ENCODE measurements around the gene USP3.

USP3 gene

DNA sequence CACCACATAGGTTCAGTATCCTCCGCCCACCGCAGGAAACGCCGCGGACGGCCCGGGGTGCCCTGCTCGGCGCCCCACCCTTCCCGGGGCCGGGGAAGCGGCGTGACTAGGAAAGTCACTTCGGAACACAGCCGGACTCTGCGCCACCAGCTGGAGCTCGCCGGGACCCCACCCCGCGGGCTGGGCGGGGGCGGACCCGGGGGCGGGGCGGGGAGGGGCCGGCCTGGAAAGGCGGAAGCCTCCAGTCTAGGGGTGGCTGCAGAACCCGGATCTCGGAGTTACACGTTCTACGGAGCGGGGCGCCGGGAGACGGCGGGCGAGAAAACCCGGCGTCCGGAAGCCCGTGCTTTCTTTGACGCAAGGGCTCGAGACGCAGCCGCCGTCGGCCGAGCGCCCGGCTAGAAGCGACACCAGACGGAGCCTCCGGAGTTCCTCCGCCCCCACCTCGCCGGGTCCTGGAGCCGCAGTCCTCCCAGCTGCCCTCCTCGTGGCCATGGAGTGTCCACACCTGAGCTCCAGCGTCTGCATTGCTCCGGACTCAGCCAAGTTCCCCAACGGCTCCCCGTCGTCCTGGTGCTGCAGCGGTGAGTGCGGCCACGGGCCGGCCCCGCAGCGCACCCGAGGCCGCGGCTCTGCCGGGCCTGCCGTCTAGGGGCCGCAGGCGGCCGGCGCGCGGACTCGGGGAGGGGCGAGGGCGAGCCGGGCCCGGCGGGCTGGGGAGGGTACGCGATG is at the start of gene USP3:
TSS of gene USP3 (plus strand) at position 347 of the 732 bp plus-strand sequence. CDS start at position 494, 147 bp downstream.
- peak; percentile 90 to 91 for DNase-seq (ENCODE audit: low read depth in 2 of 2)

- DNase-seq (ENCODE audit: low read depth in 2 of 2), result no peak
Measured at GRCh38 chr15:63456258-63456657, 48.1 kb upstream of the USP3 start.

DNA sequence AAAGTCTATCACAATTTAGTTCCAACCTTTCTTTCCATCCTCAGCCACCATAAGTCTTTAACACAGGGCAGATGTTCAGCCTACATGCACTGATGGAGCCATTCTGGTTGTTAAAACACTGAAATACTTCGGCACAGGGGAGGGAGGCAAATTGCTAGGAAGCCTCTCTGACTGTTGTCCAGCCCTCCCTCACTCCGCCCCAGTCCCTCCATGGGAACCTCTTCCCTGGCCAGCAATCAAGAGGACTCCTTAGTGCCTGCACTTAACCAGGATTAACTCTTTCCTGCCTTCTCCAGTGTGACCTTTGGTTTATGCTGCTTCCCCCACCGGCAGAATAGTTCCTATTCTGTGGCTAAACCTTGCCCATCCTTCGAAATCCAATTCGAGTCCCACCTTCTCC is 47.0 kb upstream of the USP3 start:
- DNase-seq (ENCODE audit: low read depth in 2 of 2), result no peak

- no peak for DNase-seq (ENCODE audit: low read depth in 2 of 2)
Measured at GRCh38 chr15:63458026-63458425, 46.4 kb upstream of the USP3 start.

DNA sequence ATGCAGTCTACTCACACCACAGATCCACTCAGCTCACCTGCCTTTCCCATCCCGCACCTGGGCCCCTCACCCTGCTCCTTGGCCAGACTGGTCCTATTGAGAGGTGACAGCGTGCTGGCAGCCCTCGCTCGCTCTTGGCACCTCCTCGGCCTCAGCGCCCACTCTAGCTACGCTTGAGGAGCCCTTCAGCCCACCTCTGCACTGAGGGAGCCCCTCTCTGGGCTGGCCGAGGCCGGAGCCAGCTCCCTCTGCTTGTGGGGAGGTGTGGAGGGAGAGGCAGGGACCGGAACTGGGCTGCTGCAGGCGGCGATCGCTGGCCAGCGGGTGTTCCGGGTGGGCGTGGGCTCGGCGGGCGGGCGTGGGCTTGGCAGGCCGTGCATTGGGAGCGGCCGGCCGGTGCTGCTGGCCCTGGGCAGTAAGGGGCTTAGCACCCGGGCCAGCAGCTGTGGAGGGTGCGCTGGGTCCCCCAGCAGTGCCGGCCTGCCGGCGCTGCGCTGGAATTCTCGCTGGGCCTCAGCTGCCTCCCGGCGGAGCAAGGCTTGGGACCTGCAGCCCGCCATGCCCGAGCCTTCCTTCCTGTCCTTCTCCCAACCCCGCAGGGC is 45.5 kb upstream of the USP3 start:
- DNase-seq (ENCODE audit: low read depth in 2 of 2), result no peak

- no peak for DNase-seq (ENCODE audit: low read depth in 2 of 2)
Measured at GRCh38 chr15:63460210-63461155, 43.9 kb upstream of the USP3 start.

DNA sequence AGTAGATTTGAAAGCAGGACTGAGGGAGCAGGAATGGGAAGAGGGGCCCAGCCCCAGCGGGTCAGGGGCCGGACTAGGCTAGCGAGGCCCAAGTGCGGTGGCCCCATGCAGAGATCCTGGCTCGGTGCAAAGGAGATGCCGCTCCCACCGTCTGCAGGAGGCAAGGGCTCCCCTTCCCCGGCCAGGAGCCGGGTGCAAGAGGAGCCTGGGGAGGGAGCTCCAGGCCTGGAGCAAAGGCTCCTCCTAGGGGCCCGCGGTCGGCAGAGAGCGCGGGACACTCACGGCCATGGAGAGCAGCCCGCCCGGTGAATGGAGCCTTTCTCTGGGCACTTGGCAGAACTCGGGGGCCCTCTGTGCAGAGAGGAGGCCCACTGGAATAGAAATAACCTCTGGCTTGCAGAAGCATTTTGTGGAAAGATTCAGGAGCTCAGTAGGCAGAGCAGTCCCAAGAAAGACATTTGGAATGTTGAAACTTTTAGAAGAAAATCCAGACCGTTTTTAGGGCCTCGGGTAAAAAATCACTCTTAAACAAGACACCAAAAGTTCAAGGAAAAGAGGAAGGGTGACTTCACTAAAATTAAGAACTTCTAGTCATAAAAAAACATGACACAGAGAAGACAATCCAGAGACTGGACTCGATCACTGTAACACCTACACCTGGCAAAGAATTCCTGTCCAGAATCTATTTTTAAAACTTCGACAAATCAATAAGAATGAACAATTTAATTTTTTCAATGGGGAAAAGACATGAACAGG is 43.0 kb upstream of the USP3 start:
- DNase-seq (ENCODE audit: low read depth in 2 of 2), result no peak

DNA sequence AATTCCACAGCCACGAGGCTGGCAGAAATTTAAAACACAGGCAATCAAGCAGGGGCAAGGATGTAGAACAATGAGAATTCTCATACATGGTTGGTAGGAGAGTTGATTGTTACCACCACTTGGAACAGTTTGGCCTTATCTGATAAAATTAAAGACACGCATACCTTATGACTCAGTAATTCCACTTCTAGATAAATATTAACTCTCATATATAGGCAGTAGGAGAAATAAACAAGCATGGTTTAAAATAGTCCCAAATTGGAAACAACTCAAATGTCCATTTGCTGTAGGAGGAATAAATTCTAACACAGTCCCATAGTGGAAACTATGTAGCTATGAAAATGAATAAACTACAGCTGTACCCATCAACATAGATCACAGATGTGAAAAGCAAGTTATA is 42.3 kb upstream of the USP3 start:
- no peak for DNase-seq (ENCODE audit: low read depth in 2 of 2)

DNA sequence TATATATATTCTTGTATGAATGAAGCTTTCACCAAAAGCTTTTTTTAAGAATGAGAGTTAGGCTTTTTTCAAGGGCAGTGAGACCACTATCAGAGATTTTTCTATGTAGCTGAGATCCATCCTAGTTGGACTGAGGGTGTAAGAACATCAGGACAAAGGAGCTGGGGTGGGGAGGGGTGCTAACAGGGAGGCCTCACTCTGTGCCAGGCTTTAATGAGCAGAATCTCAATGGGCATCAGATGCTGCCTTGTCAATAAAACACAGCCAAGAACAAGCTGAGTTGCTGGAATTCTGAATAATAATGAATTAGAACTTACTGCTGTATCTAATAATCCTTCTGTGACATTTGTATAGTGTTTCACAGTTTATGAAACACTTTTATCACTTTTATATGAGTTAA is 41.4 kb upstream of the USP3 start:
- DNase-seq (ENCODE audit: low read depth in 2 of 2), result no peak

DNA sequence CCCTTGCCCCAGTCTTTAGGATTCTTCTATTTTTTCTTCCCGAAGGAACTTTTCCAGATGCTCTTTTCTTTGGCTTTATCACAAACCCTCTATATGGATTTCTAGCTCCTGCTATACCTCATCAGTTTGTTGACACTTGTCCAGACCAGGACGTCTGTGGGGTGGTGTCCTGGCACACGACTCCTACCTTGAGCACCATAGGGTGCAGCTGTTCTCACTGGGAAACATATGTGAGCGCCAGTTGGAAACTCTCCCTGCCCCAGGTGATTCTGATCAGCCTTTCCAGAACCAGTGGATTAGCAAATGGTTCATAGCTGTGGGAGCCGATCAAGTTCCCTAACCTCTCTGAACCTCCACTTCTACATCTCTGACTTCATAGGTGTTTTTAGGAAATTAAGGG is 40.6 kb upstream of the USP3 start:
- no peak for DNase-seq (ENCODE audit: low read depth in 2 of 2)

- no peak for DNase-seq (ENCODE audit: low read depth in 2 of 2)
Measured at GRCh38 chr15:63465104-63465503, 39.3 kb upstream of the USP3 start.

GRCh38 chr15:63466378-63467192 is 37.8 kb upstream of the USP3 start:
- peak in 1 of 2 donors; percentile 49 for DNase-seq (ENCODE audit: low read depth in 2 of 2)

DNA sequence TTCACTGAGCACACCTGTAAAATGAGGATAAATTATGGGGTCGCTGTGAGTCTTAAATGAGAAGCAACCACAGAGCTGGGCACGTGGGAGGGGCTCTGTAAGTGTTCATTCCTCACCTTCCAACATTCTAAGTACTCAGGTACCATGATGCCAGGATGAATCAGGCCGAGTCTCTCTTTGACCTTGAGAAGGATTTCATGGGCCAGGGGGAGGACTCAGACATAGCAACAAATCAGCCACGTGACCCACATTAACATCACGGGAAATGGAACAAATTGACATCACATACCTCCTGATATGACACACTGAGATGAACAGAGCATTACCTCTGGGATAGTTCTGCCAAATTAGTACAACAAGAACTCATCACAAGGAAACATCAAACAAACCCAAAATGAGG is 35.2 kb upstream of the USP3 start:
- DNase-seq (ENCODE audit: low read depth in 2 of 2), result peak; percentile 29 to 42

DNA sequence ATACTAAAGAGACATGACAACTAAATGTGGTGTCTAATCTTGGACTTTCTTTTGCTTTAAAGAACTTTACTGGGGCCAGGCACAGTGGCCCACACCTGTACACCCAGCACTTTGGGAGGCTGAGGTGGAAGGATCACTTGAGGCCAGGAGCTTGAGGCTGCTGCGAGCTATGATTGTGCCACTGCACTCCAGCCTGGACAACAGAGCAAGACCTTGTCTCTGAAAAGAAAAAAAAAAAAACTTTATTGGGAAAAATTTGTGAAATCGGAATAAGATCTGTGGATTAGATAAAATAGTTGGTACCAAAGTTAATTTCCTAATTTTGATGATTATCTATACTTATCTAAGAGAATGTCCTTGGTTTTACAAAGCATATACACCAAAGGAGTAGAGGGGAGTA is 34.4 kb upstream of the USP3 start:
- DNase-seq (ENCODE audit: low read depth in 2 of 2), result no peak

- DNase-seq (ENCODE audit: low read depth in 2 of 2), result no peak
Measured at GRCh38 chr15:63473007-63473748, 31.2 kb upstream of the USP3 start.

GRCh38 chr15:63473749-63473998 is 30.7 kb upstream of the USP3 start:
- no peak for DNase-seq (ENCODE audit: low read depth in 2 of 2)

DNA sequence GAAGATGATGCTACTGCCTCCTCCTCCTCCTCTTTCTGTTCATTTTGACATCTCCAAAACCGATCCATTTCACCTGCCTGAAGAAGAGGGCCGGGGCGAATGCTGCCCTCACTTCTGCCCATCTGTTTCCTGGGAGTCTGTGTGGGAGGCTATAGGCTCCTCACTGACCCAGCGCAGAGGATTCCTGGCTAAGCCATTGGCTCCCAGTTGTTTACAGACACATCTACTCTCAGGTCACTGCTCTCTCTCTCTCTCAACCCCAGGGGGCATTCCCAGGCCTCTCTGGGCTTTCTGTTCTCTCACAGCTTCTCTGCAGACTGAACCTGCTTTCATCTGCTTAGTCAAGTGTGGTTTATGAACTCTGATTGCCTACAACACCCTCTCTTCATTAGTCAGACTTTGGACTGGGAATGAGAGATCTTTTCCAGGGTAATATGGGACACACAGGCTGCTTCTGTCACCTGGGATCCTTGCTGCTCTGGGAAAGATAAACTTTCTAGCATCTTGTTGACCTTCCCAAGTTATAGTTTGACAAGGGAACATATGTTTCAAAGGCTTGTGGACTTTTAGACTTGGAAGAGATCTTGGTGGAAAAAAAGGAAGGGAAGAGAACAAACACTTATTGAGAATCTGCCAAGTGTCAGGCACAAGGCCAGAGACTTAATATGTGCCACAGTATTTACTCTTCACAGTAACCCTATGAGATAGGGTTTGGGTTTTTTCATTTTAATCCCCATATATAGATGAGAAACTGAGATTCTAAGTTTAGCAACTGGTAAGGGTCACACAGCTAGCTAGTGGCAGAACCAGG is 30.2 kb upstream of the USP3 start:
- DNase-seq (ENCODE audit: low read depth in 2 of 2), result peak in 1 of 2 donors; percentile 44

GRCh38 chr15:63474810-63475316 is 29.5 kb upstream of the USP3 start:
- DNase-seq (ENCODE audit: low read depth in 2 of 2), result no peak

- DNase-seq (ENCODE audit: low read depth in 2 of 2), result no peak
Measured at GRCh38 chr15:63475707-63476106, 28.7 kb upstream of the USP3 start.
